HepG2 (cell line): ENCODE results near the gene TEX101.

Experiments used
- EZH2 ChIP-seq: conservative IDR thresholded peaks from 2 replicates; pipeline ENCODE4 v1.6.1; 2012; ENCODE audit warnings: mild to moderate bottlenecking, low read depth, low read length, moderate library complexity
- POLR2AphosphoS5 ChIP-seq: IDR thresholded peaks from 2 replicates; pipeline ENCODE4 v1.6.1; 2012; ENCODE audit warnings: low read depth, low read length
- RXRA ChIP-seq: sonication (generic); formaldehyde crosslinking; IDR thresholded peaks from 2 replicates; pipeline ENCODE4 v1.5.1; 2020; ENCODE audit warnings: missing genetic modification reagents
- SMARCE1 ChIP-seq: fragments of 450-650 bp; IDR thresholded peaks from 2 replicates; pipeline ENCODE4 v1.6.1; 2017; ENCODE audit warnings: borderline replicate concordance
- TF ChIP-seq, protein P1 (sequence below): sonication (generic); formaldehyde crosslinking; IDR thresholded peaks from 2 replicates; pipeline ENCODE4 v1.5.0; 2020; ENCODE audit warnings: mild to moderate bottlenecking, missing genetic modification reagents, moderate library complexity

DNA sequence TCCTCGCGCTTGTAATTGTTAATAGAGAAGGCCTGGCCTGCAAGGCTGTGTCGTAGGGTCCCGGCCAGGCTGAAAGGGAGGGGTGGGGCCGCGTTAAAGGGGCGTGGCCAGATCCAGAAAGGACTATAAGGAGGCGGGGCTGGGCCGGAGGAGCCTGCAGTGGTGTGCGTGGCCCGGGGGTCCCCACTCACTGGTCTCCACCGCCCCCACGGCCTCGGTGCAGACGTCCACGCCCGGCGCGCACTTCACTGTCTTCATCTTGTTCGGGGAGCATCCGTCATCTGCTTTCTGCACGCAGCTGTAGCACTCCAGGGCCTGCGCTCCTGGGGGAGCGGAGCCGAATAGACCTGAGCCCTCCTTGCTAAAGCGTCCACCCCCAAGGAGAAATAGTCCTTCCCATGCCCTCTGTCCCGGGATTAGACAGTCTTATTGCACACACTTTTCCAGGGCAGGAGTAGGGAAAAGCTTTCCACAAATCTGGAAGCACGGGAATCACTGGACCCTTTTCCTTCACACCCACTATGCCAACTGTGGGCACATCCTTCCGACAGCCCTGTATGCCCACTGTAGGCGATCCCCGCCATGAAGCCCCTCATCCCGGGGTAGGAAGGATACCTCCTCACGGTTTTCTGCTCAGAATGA is 49.6 kb downstream of the TEX101 start:
- TF ChIP-seq RXRA (CRISPR knock-in tag) (no peak), POLR2AphosphoS5 (no peak), EZH2 (no peak), SMARCE1 (no peak)
- TF ChIP-seq, protein P1, sequence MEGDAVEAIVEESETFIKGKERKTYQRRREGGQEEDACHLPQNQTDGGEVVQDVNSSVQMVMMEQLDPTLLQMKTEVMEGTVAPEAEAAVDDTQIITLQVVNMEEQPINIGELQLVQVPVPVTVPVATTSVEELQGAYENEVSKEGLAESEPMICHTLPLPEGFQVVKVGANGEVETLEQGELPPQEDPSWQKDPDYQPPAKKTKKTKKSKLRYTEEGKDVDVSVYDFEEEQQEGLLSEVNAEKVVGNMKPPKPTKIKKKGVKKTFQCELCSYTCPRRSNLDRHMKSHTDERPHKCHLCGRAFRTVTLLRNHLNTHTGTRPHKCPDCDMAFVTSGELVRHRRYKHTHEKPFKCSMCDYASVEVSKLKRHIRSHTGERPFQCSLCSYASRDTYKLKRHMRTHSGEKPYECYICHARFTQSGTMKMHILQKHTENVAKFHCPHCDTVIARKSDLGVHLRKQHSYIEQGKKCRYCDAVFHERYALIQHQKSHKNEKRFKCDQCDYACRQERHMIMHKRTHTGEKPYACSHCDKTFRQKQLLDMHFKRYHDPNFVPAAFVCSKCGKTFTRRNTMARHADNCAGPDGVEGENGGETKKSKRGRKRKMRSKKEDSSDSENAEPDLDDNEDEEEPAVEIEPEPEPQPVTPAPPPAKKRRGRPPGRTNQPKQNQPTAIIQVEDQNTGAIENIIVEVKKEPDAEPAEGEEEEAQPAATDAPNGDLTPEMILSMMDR (CRISPR knock-in tag) = no peak
